Esophagus muscularis mucosa (tissue), 4 donors: ENCODE measurements around the gene IFT43. TPM values are rescaled to one million over a fixed set of nuclear protein-coding genes. Genes with fewer than 3 reads are reported as not detected.
"Not testable (repeated sequence)": the region's sequence is repeated elsewhere in the genome, so short reads cannot be mapped to it uniquely, and the experiment has no call there.

Source experiments
- DNase-seq: peaks from one replicate; pipeline ENCODE4 v3.0.0-alpha.2; 2017; ENCODE audit errors: extremely low spot score
- H3K27ac ChIP-seq, 4 donors: fragments of 200-600 bp; sonication (generic); replicated peaks in 1 of 4; 1 replicate in 3 of 4; 2 replicates in 1 of 4; pipeline ENCODE4 v1.5.1; 2016 to 2019; ENCODE audit warnings: mild to moderate bottlenecking in 1 of 4
- H3K27me3 ChIP-seq, 4 donors: fragments of 200-600 bp; sonication (generic); one replicate each; pipeline versions ENCODE4 v1.5.1 to v1.6.0; 2016 to 2019
- H3K36me3 ChIP-seq, 4 donors: fragments of 200-600 bp; sonication (generic); one replicate each; pipeline ENCODE4 v1.5.1; 2016 to 2019
- H3K4me1 ChIP-seq, 4 donors: fragments of 200-600 bp; sonication (generic); one replicate each; pipeline ENCODE4 v1.5.1; 2016 to 2019
- H3K4me3 ChIP-seq, 4 donors: fragments of 200-600 bp; sonication (generic); 1 replicate in 2 of 4; 2 replicates in 2 of 4; pipeline ENCODE4 v1.5.1; 2016 to 2019; ENCODE audit warnings: mild to moderate bottlenecking in 4 of 4, moderate library complexity in 1 of 4
- H3K9me3 ChIP-seq, 4 donors: fragments of 200-600 bp; sonication (generic); 1 replicate in 3 of 4; 2 replicates in 1 of 4; pipeline ENCODE4 v1.5.1; 2016 to 2019
- EP300 ChIP-seq: sonication (generic); formaldehyde crosslinking; IDR thresholded peaks from one replicate; pipeline ENCODE4 v1.6.1; 2017; ENCODE audit warnings: antibody characterized with exemption
- POLR2A ChIP-seq: fragments of 450-650 bp; IDR thresholded peaks from one replicate; pipeline ENCODE4 v1.6.1; 2017; ENCODE audit warnings: antibody characterized with exemption, moderate library complexity, mild to moderate bottlenecking, low read depth
- POLR2AphosphoS5 ChIP-seq, 2 donors: sonication (generic); formaldehyde crosslinking; IDR thresholded peaks; one replicate each; pipeline ENCODE4 v1.6.1; 2017; ENCODE audit warnings: antibody characterized with exemption in 2 of 2
- WGBS: methylation state at CpG from one replicate; pipeline ENCODE4 v1.1.5; 2018; 5-methylcytosine and 5-hydroxymethylcytosine counted together
- intact Hi-C: fragments of 100-400 bp; cut with DNase I; formaldehyde crosslinking; loops from one replicate; pipeline ENCODE4 v1.15.1; 2023
- total RNA-seq, 4 donors: library from RNA; depleted of rRNA; stranded (reverse); fragments of >200 nt; gene quantifications; one replicate each; pipeline versions ENCODE4 v1.1.0 to v1.2.1, GENCODE V29; 2016
- TF ChIP-seq, protein P1 (sequence below), 3 experiments: fragments of 200-600 bp in 2 of 3; fragments of 450-650 bp in 1 of 3; sonication (generic) in 2 of 3; IDR thresholded peaks; one replicate each; pipeline ENCODE4 v1.5.1; 2017 to 2019; ENCODE audit warnings: antibody characterized with exemption in 3 of 3, mild to moderate bottlenecking in 2 of 3, moderate library complexity in 1 of 3

The IFT43 gene
- total RNA-seq, 4 donors from 2014 or later = 36.7 to 51.0 (median 42.3) TPM

DNA sequence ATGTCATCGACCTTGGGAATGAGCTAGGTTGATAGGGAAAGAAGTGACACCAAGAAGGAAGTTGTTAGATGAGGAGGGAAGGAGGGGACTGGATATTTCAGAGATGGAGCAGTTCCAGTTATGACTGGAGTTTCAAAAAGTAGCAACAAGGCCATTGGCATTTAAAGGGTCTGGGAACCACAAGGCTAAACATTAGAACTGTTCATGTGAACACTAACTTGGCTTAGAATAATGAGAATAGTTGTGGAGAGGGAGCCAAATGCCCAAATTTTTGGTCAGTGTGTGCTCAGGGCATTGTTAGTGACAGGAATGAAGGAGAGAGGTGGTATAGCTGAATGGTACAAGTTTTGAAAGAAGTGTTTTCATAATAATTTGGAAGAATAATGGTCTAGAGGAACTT is 16.8 kb downstream of the IFT43 start:
- Histone ChIP-seq H3K9me3 (peaks cover 0 to 14% (median 9%) of the 10 kb centered on the region in 4 donors), H3K36me3 (peaks cover 21 to 93% (median 66%) of the 10 kb centered on the region in 4 donors), H3K27ac (no peak overlapping the region), H3K4me3 (no peak overlapping the region), H3K4me1 (no peaks in the 10 kb centered on the region), H3K27me3 (no peaks in the 10 kb centered on the region)
- TF ChIP-seq POLR2A = no peak
- no peak for TF ChIP-seq POLR2AphosphoS5 (IDR thresholded peaks at IDR 0.05)
- TF ChIP-seq, protein P1, sequence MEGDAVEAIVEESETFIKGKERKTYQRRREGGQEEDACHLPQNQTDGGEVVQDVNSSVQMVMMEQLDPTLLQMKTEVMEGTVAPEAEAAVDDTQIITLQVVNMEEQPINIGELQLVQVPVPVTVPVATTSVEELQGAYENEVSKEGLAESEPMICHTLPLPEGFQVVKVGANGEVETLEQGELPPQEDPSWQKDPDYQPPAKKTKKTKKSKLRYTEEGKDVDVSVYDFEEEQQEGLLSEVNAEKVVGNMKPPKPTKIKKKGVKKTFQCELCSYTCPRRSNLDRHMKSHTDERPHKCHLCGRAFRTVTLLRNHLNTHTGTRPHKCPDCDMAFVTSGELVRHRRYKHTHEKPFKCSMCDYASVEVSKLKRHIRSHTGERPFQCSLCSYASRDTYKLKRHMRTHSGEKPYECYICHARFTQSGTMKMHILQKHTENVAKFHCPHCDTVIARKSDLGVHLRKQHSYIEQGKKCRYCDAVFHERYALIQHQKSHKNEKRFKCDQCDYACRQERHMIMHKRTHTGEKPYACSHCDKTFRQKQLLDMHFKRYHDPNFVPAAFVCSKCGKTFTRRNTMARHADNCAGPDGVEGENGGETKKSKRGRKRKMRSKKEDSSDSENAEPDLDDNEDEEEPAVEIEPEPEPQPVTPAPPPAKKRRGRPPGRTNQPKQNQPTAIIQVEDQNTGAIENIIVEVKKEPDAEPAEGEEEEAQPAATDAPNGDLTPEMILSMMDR (IDR thresholded peaks at IDR 0.05) = no peak
- no peak for TF ChIP-seq EP300
- WGBS = 90% methylated on average over 1 of the region's 1 CpG
- intact Hi-C loops = no loop called here
- DNase-seq = no peak

DNA sequence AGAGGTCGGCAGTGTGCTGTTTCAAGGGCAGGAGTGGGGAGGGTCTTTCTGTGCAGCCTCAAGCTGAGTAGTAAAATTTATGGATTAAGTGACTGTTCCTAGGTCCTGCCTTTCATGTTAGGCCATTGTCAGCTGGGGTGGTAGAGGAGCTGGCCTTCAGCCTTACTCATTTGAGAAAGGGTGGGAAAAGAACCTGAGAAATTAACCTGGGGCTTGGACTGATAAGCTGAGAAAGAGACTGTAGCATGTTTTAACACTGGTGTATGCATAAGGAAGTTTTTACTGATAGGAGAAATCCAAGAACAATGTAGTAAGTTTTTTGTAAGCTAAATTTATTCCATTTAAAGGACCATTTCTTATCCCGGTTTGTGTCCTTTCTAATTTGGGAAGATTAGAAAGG is 20.7 kb downstream of the IFT43 start:
- H3K4me3 ChIP-seq = no peak overlapping the region
- TF ChIP-seq POLR2AphosphoS5 (IDR thresholded peaks at IDR 0.05) (no peak), EP300 (no peak), POLR2A (no peak)
- TF ChIP-seq, protein P1 (IDR thresholded peaks at IDR 0.05) = no peak
- DNase-seq = no peak
- peaks cover 0 to 14% (median 9%) of the 10 kb centered on the region in 4 donors for H3K9me3 ChIP-seq
- intact Hi-C loops = no loop called here
- H3K4me1 ChIP-seq = peaks cover 0 to 5% (median 2%) of the 10 kb centered on the region in 4 donors
- H3K36me3 ChIP-seq = peaks cover 3 to 85% (median 58%) of the 10 kb centered on the region in 4 donors
- 83% methylated on average over 2 of the region's 2 CpGs for WGBS
- no peaks in the 10 kb centered on the region for H3K27me3 ChIP-seq
- no peak overlapping the region for H3K27ac ChIP-seq

DNA sequence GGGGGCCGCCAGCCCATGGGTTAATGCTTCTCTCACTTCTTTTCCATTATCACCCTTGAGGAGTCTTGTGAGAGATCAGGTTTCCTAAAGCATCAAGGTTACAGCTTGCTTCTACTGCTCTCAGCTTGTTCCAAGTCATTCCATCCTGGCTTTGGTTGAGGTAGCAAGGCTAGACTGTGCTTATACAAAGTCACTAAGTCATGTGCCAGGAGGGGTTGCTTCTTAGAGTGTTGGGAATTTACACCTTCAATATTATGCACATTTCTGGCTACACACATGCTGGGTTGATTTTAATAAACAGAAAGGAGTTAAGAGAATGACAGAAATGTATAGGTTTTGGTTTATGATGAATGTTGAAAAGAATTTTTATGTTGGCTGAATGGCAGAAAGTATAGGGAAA is 21.8 kb downstream of the IFT43 start:
- H3K27ac ChIP-seq = no peak overlapping the region
- H3K9me3 ChIP-seq = peaks cover 0 to 14% (median 9%) of the 10 kb centered on the region in 4 donors
- H3K27me3 ChIP-seq = no peaks in the 10 kb centered on the region
- H3K36me3 ChIP-seq = peaks cover 3 to 74% (median 50%) of the 10 kb centered on the region in 4 donors
- no peak overlapping the region for H3K4me3 ChIP-seq
- TF ChIP-seq POLR2AphosphoS5 (IDR thresholded peaks at IDR 0.05) = no peak
- TF ChIP-seq, protein P1 (IDR thresholded peaks at IDR 0.05) = no peak
- TF ChIP-seq POLR2A = no peak
- no peak for TF ChIP-seq EP300
- DNase-seq = no peak
- peaks cover 7 to 16% (median 13%) of the 10 kb centered on the region in 4 donors for H3K4me1 ChIP-seq
- intact Hi-C loops = no loop called here
- 100% methylated on average over 1 of the region's 1 CpG for WGBS

DNA sequence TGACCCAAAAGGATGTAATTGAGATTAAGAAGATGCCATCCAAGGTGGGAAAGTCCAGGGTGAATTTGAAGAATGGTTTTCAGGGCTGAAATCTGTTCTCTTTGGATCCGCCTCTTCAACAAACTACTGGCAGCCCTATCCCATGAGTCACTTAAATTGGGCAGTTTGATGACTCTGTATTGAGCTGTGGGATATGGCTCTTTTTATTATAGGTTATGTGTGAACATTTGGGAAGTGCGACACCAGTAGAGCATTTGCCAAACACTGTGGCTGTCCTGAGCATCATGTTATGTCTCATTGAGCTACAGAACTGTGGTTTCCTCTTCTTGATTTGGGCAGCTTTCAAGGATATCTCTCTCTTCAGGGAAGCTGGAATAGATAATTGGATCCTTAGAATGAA is 22.3 kb downstream of the IFT43 start:
- H3K36me3 ChIP-seq = peaks cover 3 to 69% (median 50%) of the 10 kb centered on the region in 4 donors
- whole genome bisulfite sequencing = 94% methylated on average over 2 of the region's 2 CpGs
- intact Hi-C loops = no loop called here

DNA sequence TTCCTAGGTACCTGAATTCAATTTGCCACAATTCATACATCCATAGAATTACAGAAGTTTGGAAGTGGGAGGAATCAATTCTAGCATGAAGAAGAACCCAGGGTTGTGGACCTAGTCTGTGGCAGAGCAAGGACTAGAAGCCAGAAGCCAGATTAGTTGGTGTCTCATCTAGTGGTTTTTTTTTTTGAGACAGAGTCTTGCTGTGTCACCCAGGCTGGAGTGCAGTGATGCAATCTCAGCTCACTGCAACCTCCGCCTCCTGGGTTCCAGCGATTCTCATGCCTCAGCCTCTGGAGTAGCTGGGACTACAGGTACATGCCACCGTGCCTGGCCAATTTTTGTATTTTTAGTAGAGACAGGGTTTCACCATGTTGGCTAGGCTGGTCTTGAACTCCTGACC is 24.1 kb downstream of the IFT43 start:
- 93% methylated on average over 3 of the region's 3 CpGs for WGBS
- H3K9me3 ChIP-seq, H3K27me3 ChIP-seq, H3K4me3 ChIP-seq, DNase-seq, H3K27ac ChIP-seq, intact Hi-C loops: not testable (repeated sequence)
- H3K4me1 ChIP-seq = peaks cover 14 to 27% (median 24%) of the 10 kb centered on the region in 4 donors
- peaks cover 3 to 68% (median 38%) of the 10 kb centered on the region in 4 donors for H3K36me3 ChIP-seq

More for the DNA sequence above, 22.3 kb downstream of the IFT43 start:
- Histone ChIP-seq H3K4me3 (no peak overlapping the region), H3K27ac (no peak overlapping the region), H3K4me1 (peaks cover 12 to 21% (median 18%) of the 10 kb centered on the region in 4 donors), H3K27me3 (no peaks in the 10 kb centered on the region), H3K9me3 (peaks cover 0 to 14% (median 9%) of the 10 kb centered on the region in 4 donors)
- TF ChIP-seq, protein P1 (IDR thresholded peaks at IDR 0.05) = no peak
- no peak for TF ChIP-seq EP300
- no peak for TF ChIP-seq POLR2AphosphoS5 (IDR thresholded peaks at IDR 0.05)
- TF ChIP-seq POLR2A = no peak
- no peak for DNase-seq
